Neural progenitor cell (in vitro differentiated cells): Measurements from ENCODE around the gene SLC39A13. TPM values are rescaled to one million over a fixed set of nuclear protein-coding genes. Genes with fewer than 3 reads are reported as not detected.

ENCODE experiments used
- DNase-seq: peaks from one replicate; pipeline ENCODE4 v3.0.0-alpha.2; 2016; ENCODE audit warnings: low spot score
- H2AFZ ChIP-seq: fragments of 200-600 bp; sonication (generic); replicated peaks from 2 replicates; pipeline ENCODE4 v1.6.1; 2016; ENCODE audit warnings: antibody characterized with exemption
- H3F3A ChIP-seq: fragments of 200-600 bp; sonication (generic); 2 replicates; pipeline ENCODE4 v1.6.1; 2016; ENCODE audit warnings: antibody characterized with exemption, low read depth
- H3K27ac ChIP-seq: fragments of 200-600 bp; sonication (generic); 2 replicates; pipeline ENCODE4 v1.5.1; 2016; ENCODE audit warnings: mild to moderate bottlenecking
- H3K27me3 ChIP-seq: fragments of 200-600 bp; sonication (generic); 2 replicates; pipeline ENCODE4 v1.6.1; 2016; ENCODE audit warnings: mild to moderate bottlenecking, moderate library complexity
- H3K36me3 ChIP-seq: fragments of 200-600 bp; sonication (generic); 2 replicates; pipeline ENCODE4 v1.5.1; 2016
- H3K4me1 ChIP-seq: fragments of 200-600 bp; sonication (generic); 2 replicates; pipeline ENCODE4 v1.6.1; 2016; ENCODE audit warnings: mixed run types
- H3K4me2 ChIP-seq: fragments of 200-600 bp; sonication (generic); 2 replicates; pipeline ENCODE4 v1.6.1; 2016
- H3K4me3 ChIP-seq: fragments of 200-600 bp; sonication (generic); 2 replicates; pipeline ENCODE4 v1.5.1; 2016
- H3K79me2 ChIP-seq: fragments of 200-600 bp; sonication (generic); 2 replicates; pipeline ENCODE4 v1.6.1; 2016; ENCODE audit warnings: low read depth
- H3K9ac ChIP-seq: fragments of 200-600 bp; sonication (generic); 2 replicates; pipeline ENCODE4 v1.6.1; 2016
- H3K9me3 ChIP-seq: fragments of 200-600 bp; sonication (generic); 2 replicates; pipeline ENCODE4 v1.5.1; 2016; ENCODE audit warnings: low read depth
- H4K20me1 ChIP-seq: fragments of 200-600 bp; sonication (generic); 2 replicates; pipeline ENCODE4 v1.6.1; 2016; ENCODE audit warnings: low read depth
- H3K27ac Mint-ChIP-seq: 3 replicates; pipeline ENCODE4 v1.8.0; 2021; ENCODE audit warnings: mixed read lengths
- H3K27me3 Mint-ChIP-seq: 2 replicates; pipeline ENCODE4 v1.8.0; 2022; ENCODE audit warnings: low read depth, mild to moderate bottlenecking, inconsistent platforms, moderate library complexity, mixed read lengths; ENCODE audit not compliant: insufficient read depth
- H3K36me3 Mint-ChIP-seq: 3 replicates; pipeline ENCODE4 v1.8.0; 2021; ENCODE audit warnings: mixed read lengths
- H3K4me1 Mint-ChIP-seq: 3 replicates; pipeline ENCODE4 v1.8.0; 2021; ENCODE audit warnings: mixed read lengths
- H3K4me3 Mint-ChIP-seq: 3 replicates; pipeline ENCODE4 v1.8.0; 2021; ENCODE audit warnings: mild to moderate bottlenecking, moderate library complexity, mixed read lengths
- H3K9me3 Mint-ChIP-seq: 3 replicates; pipeline ENCODE4 v1.8.0; 2020; ENCODE audit warnings: mixed read lengths
- CTCF ChIP-seq: fragments of 200-600 bp; sonication (generic); IDR thresholded peaks from 2 replicates; pipeline ENCODE4 v1.5.1; 2017; ENCODE audit warnings: antibody characterized with exemption, mild to moderate bottlenecking
- EZH2 ChIP-seq: fragments of 200-600 bp; sonication (generic); IDR thresholded peaks from 2 replicates; pipeline ENCODE4 v1.6.1; 2017; ENCODE audit warnings: antibody characterized with exemption, mild to moderate bottlenecking, moderate library complexity
- EZH2phosphoT487 ChIP-seq: fragments of 200-600 bp; sonication (generic); IDR thresholded peaks from 2 replicates; pipeline ENCODE4 v1.6.1; 2017; ENCODE audit warnings: antibody characterized with exemption
- total RNA-seq: library from RNA; depleted of rRNA; stranded (reverse); fragments of >200 nt; gene quantifications from 2 replicates; pipeline ENCODE4 v1.2.3, GENCODE V29; 2015; ENCODE audit warnings: low replicate concordance

The SLC39A13 gene
- total RNA-seq, 1 donor from 2014 or later: 11.3 TPM

- H3F3A ChIP-seq: no peaks in the 10 kb centered on the region
- no peaks in the 10 kb centered on the region for H3K36me3 ChIP-seq
- H3K27me3 ChIP-seq: no peaks in the 10 kb centered on the region
- H3K4me2 ChIP-seq: no peak overlapping the region
- H3K9ac ChIP-seq: no peak overlapping the region
- H3K4me1 Mint-ChIP-seq: peaks cover 4% of the 10 kb centered on the region
- H3K36me3 Mint-ChIP-seq: no peaks in the 10 kb centered on the region
- peaks cover 2% of the 10 kb centered on the region for H3K27me3 Mint-ChIP-seq
- no peaks in the 10 kb centered on the region for H3K4me1 ChIP-seq
- no peaks in the 10 kb centered on the region for H3K9me3 Mint-ChIP-seq
- no peaks in the 10 kb centered on the region for H3K79me2 ChIP-seq
- H4K20me1 ChIP-seq: no peaks in the 10 kb centered on the region
- DNase-seq: no peak
- no peak overlapping the region for H3K27ac ChIP-seq
- H3K27ac Mint-ChIP-seq: peak overlapping the region; percentile 80
- H3K4me3 Mint-ChIP-seq: no peak overlapping the region
- TF ChIP-seq CTCF: no peak
- no peak for TF ChIP-seq EZH2phosphoT487
- TF ChIP-seq EZH2: no peak
- H3K9me3 ChIP-seq: no peaks in the 10 kb centered on the region
- no peak overlapping the region for H3K4me3 ChIP-seq
- H2AFZ ChIP-seq: no peak overlapping the region
These were observed 24.8 kb downstream of the SLC39A13 start for GRCh38 chr11:47433157-47433556.

- no peak for DNase-seq
- Histone ChIP-seq H3K4me1 (no peaks in the 10 kb centered on the region), H3K36me3 (no peaks in the 10 kb centered on the region), H3K4me2 (no peak overlapping the region), H3K4me3 (no peak overlapping the region), H3K9me3 (no peaks in the 10 kb centered on the region), H3K27ac (no peak overlapping the region), H3K27me3 (no peaks in the 10 kb centered on the region), H4K20me1 (no peaks in the 10 kb centered on the region), H3F3A (no peaks in the 10 kb centered on the region), H2AFZ (no peak overlapping the region), H3K79me2 (no peaks in the 10 kb centered on the region), H3K9ac (no peak overlapping the region)
- peaks cover 4% of the 10 kb centered on the region for H3K4me1 Mint-ChIP-seq
- no peaks in the 10 kb centered on the region for H3K9me3 Mint-ChIP-seq
- TF ChIP-seq EZH2 (no peak), CTCF (no peak), EZH2phosphoT487 (no peak)
- H3K36me3 Mint-ChIP-seq: no peaks in the 10 kb centered on the region
- no peak overlapping the region for H3K27ac Mint-ChIP-seq
- H3K4me3 Mint-ChIP-seq: no peak overlapping the region
- H3K27me3 Mint-ChIP-seq: peaks cover 2% of the 10 kb centered on the region
These were observed 25.8 kb downstream of the SLC39A13 start for GRCh38 chr11:47434011-47434786.

GRCh38 chr11:47435687-47436086 is 27.3 kb downstream of the SLC39A13 start:
- Histone ChIP-seq H3K4me1 (no peaks in the 10 kb centered on the region), H3K36me3 (no peaks in the 10 kb centered on the region), H3K9ac (no peak overlapping the region), H4K20me1 (no peaks in the 10 kb centered on the region), H3F3A (no peaks in the 10 kb centered on the region), H3K79me2 (no peaks in the 10 kb centered on the region), H2AFZ (no peak overlapping the region), H3K27me3 (no peaks in the 10 kb centered on the region), H3K4me2 (no peak overlapping the region), H3K4me3 (no peak overlapping the region), H3K27ac (no peak overlapping the region), H3K9me3 (no peaks in the 10 kb centered on the region)
- TF ChIP-seq CTCF (no peak), EZH2phosphoT487 (no peak), EZH2 (no peak)
- Mint-ChIP-seq H3K9me3 (no peaks in the 10 kb centered on the region), H3K27ac (peak overlapping the region; percentile 45), H3K4me1 (peaks cover 4% of the 10 kb centered on the region), H3K4me3 (no peak overlapping the region), H3K27me3 (peaks cover 2% of the 10 kb centered on the region), H3K36me3 (no peaks in the 10 kb centered on the region)
- no peak for DNase-seq
